HG02623 (cell line): Measurements from ENCODE around the gene GMPPA.

Experiments used
- ATAC-seq: cut with Tn5 transposase; IDR thresholded peaks from one replicate; pipeline ENCODE4 v1.9.1; 2021; ENCODE audit warnings: moderate library complexity; ENCODE audit not compliant: unreplicated experiment

Gene GMPPA

GRCh38 chr2:219501849-219502248 is 3.2 kb downstream of the GMPPA start:
- ATAC-seq, result no peak

GRCh38 chr2:219502618-219503017 is 3.9 kb downstream of the GMPPA start:
- ATAC-seq, result no peak

- no peak for ATAC-seq
Observed at GRCh38 chr2:219505585-219505984, 6.9 kb downstream of the GMPPA start.

- ATAC-seq, result no peak
Observed at GRCh38 chr2:219506153-219506801, 7.6 kb downstream of the GMPPA start.

GRCh38 chr2:219506802-219507526 is 8.3 kb downstream of the GMPPA start:
- no peak for ATAC-seq

GRCh38 chr2:219507581-219508443 is 9.1 kb downstream of the GMPPA start:
- no peak for ATAC-seq

GRCh38 chr2:219508444-219508734 is 9.7 kb downstream of the GMPPA start:
- no peak for ATAC-seq

GRCh38 chr2:219508971-219509779 is 10.5 kb downstream of the GMPPA start:
- ATAC-seq, result peak; percentile 10

- ATAC-seq, result peak; percentile 46
Observed at GRCh38 chr2:219509780-219510511, 11.3 kb downstream of the GMPPA start.

GRCh38 chr2:219510512-219511135 is 11.9 kb downstream of the GMPPA start:
- ATAC-seq, result no peak

GRCh38 chr2:219511547-219512325 is 13.0 kb downstream of the GMPPA start:
- no peak for ATAC-seq

- ATAC-seq, result no peak
Observed at GRCh38 chr2:219512524-219513216, 14.0 kb downstream of the GMPPA start.

GRCh38 chr2:219513787-219514186 is 15.1 kb downstream of the GMPPA start:
- ATAC-seq, result no peak

- no peak for ATAC-seq
Observed at GRCh38 chr2:219514196-219514761, 15.6 kb downstream of the GMPPA start, which contains the start of gene ASIC4. TSS of gene ASIC4 (plus strand) at chr2:219514482. CDS start at chr2:219514725, 243 bp downstream.

- ATAC-seq, result no peak
Observed at GRCh38 chr2:219514836-219515235, 16.1 kb downstream of the GMPPA start.

GRCh38 chr2:219515874-219516629 is 17.4 kb downstream of the GMPPA start:
- ATAC-seq, result no peak

- ATAC-seq, result no peak
Observed at GRCh38 chr2:219516888-219517287, 18.2 kb downstream of the GMPPA start.
